ENCODE measurements around the gene HS6ST1.

Gene HS6ST1

DNA sequence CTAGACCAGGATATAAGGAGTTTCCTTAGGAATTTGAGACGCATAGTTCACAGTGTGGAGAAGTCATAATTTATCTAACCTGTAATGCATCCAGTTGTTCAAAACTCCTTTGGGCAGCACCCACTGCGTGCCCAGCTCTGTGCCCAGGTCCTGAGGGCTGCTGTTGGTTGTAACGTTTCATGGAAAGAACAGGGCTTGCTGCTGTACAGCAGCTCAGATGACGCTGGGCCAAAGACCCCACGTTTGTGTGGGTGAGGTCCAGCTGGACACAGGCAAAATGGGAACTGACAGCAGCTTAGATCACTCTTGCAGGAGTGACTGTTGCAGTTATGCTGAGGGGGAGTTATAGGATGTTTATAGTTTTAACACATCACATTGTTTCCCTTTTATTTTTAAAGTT lies 30.0 kb upstream of the HS6ST1 start:
- DNase-seq (ENCODE audit: low read depth, low spot score) = no peak

DNA sequence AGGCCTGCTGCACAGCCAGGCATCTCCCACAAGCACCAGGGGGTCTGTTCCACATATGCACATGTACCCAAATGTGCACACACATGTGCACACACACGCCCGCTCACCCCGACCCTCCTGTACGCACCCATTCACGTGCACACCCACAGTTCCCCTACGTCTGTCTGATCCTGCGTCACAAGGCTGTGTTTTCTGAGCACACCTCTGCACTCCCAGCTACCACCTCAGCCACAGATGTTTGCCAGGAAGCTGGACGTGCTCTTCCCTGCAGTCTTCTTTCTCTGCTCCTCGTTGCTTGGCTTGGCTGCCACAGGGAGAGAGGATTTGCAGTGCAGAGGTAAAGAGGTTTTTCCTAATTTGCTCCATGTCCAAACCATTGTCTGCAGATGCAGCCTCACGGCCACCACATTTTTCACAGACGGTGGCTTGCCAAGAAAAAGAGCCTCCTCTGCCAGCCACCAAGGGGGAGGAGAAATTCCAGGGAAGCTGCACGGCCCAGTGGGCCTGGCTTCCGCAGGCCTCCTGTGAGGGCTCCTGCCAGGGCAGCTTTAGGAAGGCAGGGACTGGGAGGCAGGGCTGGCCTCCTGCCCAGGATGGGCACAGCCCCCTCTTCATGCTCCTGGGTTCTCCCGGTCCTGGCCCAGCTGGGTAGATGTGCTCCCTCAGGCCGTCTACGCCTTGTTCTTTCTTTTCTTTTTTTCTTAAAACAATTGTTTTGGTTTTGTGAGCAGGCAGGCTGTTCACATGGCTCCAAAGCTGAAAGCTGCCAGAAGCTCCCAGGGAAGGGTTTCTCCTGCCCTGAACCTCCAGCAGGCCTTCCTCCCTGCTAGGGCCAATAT lies 29.3 kb upstream of the HS6ST1 start:
- DNase-seq (ENCODE audit: low read depth, low spot score) = no peak

DNA sequence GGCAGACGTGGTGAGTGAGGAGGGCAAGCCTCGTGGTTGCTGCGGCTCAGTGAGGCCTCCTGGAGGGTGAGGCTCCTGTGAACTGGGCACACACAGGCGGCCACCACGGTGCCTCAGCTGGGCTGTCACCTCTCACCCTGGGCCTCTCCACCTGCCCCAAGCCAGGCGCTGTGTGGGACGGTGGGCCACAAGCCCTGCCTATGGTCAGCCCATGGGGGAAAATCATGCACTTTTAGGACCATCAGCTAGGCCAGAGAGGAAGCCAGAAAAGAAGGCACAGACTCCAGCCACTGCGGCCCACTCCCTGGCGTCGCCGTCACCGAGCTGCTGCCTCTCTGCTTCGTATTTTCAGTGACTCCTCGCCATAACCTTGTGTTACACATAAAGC lies 28.5 kb upstream of the HS6ST1 start:
- no peak for DNase-seq (ENCODE audit: low read depth, low spot score)

GRCh38 chr2:128346291-128347170 lies 27.9 kb upstream of the HS6ST1 start:
- DNase-seq (ENCODE audit: low read depth, low spot score) = no peak

DNA sequence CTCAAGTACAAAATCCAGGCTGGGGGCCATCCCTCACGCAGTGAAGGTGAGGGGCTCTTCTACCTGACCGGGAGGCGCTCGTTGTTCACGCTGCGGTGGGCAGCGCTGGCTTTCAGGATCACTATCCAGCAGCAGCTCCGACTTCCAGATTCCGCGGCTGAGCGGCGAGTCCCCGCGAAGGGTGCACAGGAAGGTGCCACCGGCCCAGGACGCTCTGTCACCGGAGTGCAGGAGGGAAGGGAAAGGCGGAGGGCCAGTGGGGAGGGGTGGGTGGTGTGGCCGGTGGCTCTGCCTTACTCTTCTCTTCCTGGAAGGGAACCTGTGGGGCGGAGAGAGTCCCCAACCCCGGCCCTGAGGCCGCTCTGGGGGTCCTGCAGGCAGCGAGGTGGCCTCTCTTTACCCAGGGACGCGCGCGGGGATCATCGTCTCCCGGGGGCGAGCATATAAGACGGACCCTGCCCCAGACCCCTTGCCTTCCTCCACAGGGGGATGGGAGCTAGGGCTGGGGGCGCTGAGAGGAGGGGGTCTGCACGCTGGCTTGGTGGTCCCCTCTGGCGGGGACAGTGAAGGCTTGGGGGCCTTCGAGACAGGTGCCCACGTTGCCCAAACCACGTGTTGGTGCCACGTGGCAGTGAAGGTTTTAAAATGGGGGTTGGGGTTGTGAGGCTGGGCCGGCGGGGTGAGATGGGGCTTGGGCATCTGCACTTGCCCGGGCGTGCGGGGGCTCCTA lies 26.9 kb upstream of the HS6ST1 start:
- no peak for DNase-seq (ENCODE audit: low read depth, low spot score)

GRCh38 chr2:128344101-128344500 lies 25.4 kb upstream of the HS6ST1 start:
- DNase-seq (ENCODE audit: low read depth, low spot score) = no peak

DNA sequence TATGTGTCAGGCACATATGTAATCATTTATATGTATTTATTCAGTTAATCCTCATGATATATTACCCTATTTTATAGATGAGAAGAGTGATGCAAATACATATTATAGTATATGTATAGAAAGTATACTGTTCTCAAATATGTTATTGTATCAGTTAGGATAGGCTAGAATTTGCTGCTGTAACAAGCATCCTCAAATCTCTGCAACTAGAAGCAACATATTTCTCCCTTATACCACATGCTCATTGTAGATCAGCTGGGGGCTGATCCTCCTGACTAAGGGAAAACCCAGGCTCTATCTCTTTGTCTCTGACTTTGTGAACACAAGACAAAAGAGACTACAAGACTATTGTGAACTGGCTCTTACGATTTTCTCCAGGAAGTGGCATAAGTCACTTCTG lies 24.8 kb upstream of the HS6ST1 start:
- no peak for DNase-seq (ENCODE audit: low read depth, low spot score)

DNA sequence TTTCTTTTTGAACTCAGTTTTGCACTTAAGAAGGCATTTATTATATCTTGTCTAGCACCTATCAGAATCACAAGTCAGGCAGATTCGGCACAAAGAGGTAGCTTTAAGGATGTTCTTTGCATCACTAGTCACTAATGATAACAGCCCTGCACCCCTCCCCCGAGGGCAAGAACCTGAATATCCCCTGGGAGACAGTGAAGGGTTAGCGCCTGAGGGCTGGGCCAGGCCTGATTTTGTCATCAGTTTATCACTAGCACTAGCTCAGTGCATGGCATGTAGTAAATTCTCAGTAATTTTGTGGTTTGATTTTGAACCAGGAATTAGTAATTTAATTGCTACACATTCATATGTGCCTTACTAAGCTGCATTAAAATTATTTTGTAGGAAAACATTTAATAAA lies 23.9 kb upstream of the HS6ST1 start:
- no peak for DNase-seq (ENCODE audit: low read depth, low spot score)

DNA sequence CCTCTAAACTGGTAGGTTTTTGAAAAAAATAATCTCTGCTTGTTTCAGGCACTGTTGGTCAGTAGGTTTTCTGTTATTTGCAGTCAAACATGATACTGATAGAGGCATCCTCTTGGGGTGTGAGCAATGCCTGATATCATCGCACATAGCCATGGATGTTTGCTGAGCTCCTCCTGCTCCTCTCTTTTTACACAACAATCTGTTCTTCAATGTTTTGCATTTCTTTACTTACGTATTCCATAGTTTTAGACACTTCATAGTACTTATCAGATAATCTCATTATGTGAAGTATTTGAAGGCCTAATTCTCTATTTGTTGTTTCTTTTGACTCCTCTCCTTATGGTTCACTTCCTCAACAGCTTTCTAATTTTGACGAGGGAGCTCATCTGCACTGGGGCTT lies 23.0 kb upstream of the HS6ST1 start:
- no peak for DNase-seq (ENCODE audit: low read depth, low spot score)

DNA sequence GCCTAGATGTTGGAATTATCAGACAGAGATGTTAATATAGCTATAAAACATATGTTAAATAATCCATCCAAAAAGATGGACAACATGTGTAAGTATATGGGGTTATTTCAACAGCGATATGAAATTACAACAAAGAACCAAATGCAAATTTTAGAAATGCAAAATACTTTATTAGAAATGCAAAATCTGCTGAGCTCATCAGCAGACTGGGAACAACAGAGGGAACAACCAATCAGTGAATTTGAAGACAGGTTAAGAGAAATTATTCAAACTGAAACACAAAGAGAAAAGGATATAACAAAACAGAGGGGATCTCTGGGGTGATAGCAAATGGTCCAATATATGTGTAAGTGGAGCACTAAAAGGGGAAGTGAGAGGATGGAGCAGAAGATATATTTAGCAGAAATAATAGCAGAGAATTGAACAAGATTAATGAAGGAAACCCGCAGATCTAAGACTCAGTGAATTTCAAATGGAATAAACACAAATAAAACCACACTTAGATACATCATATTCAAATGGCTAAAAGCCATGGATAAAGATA lies 13.5 kb upstream of the HS6ST1 start:
- no peak for DNase-seq (ENCODE audit: low read depth, low spot score)

DNA sequence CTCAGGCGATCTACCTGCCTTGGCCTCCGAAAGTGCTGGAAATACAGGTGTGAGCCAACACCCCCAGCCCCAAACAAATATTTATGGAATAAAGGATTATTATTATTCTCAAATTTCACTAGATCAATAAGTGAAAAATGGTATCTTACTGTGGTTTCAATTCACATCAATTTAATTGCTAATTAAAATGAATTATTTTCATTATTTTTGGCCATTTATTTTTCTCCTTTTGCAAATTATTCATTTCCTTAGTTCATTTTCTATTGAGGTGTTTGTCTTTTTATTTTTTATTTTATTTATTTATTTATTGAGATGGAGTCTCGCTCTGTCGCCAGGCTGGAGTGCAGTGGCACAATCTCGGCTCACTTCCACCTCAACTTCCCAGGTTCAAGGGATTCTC lies 11.9 kb upstream of the HS6ST1 start:
- DNase-seq (ENCODE audit: low read depth, low spot score) = no peak

DNA sequence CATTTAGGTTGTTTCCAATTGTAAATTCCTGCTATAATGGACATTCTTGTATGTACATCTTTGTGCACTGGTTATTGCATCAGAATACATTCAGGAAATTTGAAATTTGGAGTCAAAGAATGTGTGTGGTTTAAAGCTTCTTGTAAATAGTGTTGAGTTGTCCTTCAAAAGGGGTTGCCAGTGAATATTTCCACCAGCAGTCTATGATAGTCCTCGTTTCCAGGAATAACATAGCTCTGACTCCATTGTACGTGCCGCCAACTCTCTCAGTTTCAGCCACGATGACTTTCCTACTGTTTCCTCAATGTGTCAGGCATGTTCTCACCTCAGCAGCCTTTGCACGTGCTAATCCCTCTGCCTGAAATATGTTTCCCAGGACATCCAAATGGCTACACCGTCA lies 10.9 kb upstream of the HS6ST1 start:
- no peak for DNase-seq (ENCODE audit: low read depth, low spot score)

GRCh38 chr2:128327180-128327964 lies 8.7 kb upstream of the HS6ST1 start:
- DNase-seq (ENCODE audit: low read depth, low spot score) = no peak

DNA sequence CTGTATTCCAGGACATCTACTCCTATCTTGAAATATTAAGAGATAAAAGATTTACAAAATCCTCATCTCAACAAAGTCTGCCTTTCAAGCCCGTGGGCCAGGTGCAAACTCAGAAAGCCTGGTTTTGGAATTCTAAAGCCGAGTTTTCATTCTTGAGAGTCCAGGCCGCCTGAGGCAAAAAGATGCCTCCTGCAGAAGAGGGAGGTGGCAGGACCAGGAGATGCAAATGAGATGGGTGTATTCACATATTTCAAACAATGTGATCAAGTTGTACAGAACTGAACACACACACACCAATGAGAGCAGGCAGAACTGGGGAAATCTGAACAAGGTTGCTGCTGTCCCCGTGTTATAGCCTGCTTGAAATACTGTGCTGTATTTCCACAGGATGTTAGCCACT lies 7.7 kb upstream of the HS6ST1 start:
- DNase-seq (ENCODE audit: low read depth, low spot score) = no peak

- DNase-seq (ENCODE audit: low read depth, low spot score) = no peak
Observed at GRCh38 chr2:128325611-128326181, 7.0 kb upstream of the HS6ST1 start.

DNA sequence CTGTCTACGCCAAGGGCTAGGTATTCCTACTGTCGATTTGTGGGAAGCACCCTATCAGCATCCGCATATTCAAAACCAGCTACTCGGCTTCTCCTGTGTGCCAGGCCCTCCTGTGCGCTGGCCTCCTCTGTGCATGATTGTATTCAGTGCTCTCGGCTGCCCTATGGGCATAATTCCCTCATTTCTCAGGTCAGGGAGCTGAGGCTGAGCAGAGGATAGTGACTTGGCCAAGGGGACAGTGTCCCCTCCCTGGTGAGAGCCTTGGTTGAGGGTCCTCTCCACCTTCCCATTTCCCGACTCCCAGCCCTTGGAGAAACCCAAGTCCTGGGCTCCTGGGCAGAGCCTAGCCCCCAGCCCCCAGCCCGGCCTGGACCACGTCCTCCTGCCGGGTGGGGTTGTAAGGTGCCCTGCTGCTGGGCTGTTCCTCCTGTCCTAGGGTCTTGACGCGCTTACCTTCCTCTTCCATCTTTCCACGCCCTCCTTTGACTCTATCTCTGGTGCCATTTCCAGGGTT lies 6.3 kb upstream of the HS6ST1 start:
- no peak for DNase-seq (ENCODE audit: low read depth, low spot score)

DNA sequence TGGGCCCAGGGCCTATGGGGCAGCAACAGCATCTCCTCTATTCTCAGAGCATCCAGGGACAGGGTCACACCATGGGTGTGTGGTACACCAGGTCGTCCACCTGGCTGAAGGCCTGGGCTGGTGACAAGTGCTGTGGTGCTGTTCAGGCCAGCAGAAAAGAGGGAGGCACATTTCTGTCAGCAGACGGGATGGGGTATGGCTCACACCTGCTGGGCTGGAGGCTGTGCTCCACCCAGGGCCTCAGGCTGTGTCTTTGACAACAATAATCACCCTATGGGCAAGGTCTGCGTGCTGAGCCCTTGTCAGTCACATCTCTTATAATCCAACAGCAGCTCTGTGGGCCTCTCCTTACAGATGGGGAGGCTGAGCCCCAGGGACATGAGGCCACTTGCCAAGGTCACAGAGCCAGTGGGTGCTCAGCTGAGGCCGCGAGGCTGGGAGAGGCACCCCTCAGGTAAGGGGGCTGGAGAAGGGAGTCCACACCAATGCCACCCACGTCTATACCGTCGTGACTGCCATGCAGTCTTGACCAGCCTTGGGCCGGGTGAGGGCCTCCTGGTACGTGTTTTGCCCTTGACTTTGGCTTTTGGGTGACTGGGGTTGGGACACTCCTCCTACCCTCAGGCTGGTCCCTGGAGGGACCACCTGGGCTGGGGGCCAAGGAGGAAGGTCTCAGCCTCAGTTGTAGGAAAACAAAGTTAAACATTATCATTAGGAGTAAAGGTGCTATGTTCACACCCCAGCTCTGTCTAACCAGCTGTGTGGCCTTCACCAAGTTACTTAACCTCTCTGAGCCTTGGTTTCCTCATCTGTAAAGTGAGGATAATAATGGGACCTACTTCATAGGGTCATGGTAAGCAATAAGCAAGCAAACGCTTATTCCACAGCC lies 5.6 kb upstream of the HS6ST1 start:
- no peak for DNase-seq (ENCODE audit: low read depth, low spot score)

DNA sequence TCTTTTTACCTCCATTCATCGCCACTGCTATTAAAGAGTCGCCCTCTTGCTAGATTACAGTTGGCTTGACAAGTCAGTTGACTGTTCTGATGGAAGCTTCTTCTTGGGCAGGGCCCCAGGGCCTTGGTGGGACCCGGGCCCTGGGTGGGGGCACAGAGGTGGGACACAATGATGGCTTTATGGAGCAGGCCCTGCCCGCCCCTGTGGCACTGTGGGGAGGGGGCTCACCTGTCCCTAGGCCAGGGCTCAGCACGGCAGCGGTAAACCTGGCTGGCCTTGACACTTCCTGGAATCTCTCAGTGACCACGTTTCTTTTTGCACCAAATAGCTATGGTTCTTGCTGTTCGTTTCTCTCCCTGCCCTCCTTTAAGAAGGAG lies 4.9 kb upstream of the HS6ST1 start:
- no peak for DNase-seq (ENCODE audit: low read depth, low spot score)

DNA sequence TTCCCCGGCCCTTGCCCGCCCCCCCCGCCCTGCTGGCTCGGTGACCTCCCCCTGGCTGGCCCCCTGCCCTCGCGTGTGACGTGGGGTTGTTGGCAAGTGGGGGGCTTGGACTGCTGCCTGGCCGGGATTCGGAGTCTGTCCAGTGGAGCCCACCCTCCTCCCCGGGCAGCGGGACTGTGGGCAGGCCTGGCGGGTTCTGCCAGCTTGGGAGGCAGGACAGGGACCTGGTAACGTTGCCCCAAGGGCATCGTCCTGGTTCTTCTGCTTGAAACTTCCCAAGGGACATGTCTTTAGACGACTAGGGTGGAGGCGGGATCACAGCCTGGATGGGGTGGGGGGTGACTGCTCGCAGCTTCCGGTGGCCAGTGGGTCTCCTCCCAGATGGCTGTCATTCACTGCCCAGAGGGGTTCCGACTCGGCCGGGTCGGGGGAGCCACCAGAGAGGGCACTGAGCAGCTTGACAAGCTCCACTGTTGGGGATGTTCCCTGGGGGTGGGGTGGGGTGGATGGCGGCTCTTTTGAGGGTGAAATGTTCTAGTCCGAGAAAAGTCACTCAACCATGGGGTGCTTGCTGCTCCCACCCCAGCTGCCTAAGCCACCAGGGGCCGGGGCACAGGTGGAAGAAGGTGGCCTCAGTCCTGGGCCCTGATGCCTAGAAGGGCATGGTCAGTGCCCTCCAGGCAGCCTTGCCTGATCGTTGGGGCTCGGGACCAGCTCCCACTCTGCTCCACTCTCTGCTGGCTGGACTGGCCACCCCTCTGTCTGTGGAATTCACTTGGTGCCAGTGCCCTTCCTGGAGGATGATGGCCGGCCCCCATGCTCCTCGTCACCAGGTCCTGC lies 4.3 kb upstream of the HS6ST1 start:
- DNase-seq (ENCODE audit: low read depth, low spot score) = no peak

Data from activated CD4-positive, CD25-positive, alpha-beta regulatory T cell treated with anti-CD3 and anti-CD28 coated beads, Interleukin-2, amount 50 U/mL, for 16 hours (primary cell).